Trophoblast cell (in vitro differentiated cells and primary cell): ENCODE measurements around the gene CALHM1. TPM values are rescaled to one million over a fixed set of nuclear protein-coding genes. Genes with fewer than 3 reads are reported as not detected.

ENCODE experiments used
- DNase-seq, 2 donors: peaks; one replicate each; pipeline ENCODE4 v3.0.0-alpha.2; 2016
- H2AFZ ChIP-seq: 2 replicates; pipeline ENCODE4 v1.6.1; 2013; ENCODE audit warnings: low read length, moderate library complexity, mild to moderate bottlenecking; ENCODE audit not compliant: insufficient read depth, poor library complexity
- H2AK5ac ChIP-seq: 2 replicates; pipeline ENCODE4 v1.6.1; 2013; ENCODE audit warnings: mild to moderate bottlenecking, low read length
- H2BK120ac ChIP-seq: 2 replicates; pipeline ENCODE4 v1.6.1; 2013; ENCODE audit warnings: low read length, mild to moderate bottlenecking, moderate library complexity; ENCODE audit not compliant: insufficient read depth, poor library complexity
- H2BK12ac ChIP-seq: 2 replicates; pipeline ENCODE4 v1.6.1; 2013; ENCODE audit warnings: mild to moderate bottlenecking, low read length, moderate library complexity
- H2BK5ac ChIP-seq: 2 replicates; pipeline ENCODE4 v1.6.1; 2013; ENCODE audit warnings: low read length, low read depth, moderate library complexity, mild to moderate bottlenecking; ENCODE audit not compliant: poor library complexity
- H3K14ac ChIP-seq: 2 replicates; pipeline ENCODE4 v1.6.1; 2013; ENCODE audit warnings: mild to moderate bottlenecking, low read length
- H3K18ac ChIP-seq: 2 replicates; pipeline ENCODE4 v1.6.1; 2013; ENCODE audit warnings: mild to moderate bottlenecking, low read length
- H3K23ac ChIP-seq: 2 replicates; pipeline ENCODE4 v1.6.1; 2013; ENCODE audit warnings: low read length
- H3K27ac ChIP-seq: 2 replicates; pipeline ENCODE4 v1.5.1; 2013; ENCODE audit warnings: low read depth, mild to moderate bottlenecking, inconsistent platforms, low read length, moderate library complexity
- H3K27me3 ChIP-seq: 2 replicates; pipeline ENCODE4 v1.6.1; 2013; ENCODE audit warnings: inconsistent platforms, mild to moderate bottlenecking, low read length, moderate library complexity; ENCODE audit not compliant: insufficient read depth
- H3K36me3 ChIP-seq, 2 experiments: 1 replicate in 1 of 2; 2 replicates in 1 of 2; pipeline ENCODE4 v1.6.1; 2013; ENCODE audit warnings: low read length in 2 of 2, mild to moderate bottlenecking in 2 of 2, moderate library complexity in 1 of 2; ENCODE audit not compliant: insufficient read depth in 2 of 2, control insufficient read depth in 1 of 2
- H3K4ac ChIP-seq: 2 replicates; pipeline ENCODE4 v1.6.1; 2013; ENCODE audit warnings: low read depth, mild to moderate bottlenecking, low read length, moderate library complexity
- H3K4me1 ChIP-seq, 2 experiments: 1 replicate in 1 of 2; 2 replicates in 1 of 2; pipeline ENCODE4 v1.6.1; 2013; ENCODE audit warnings: low read length in 2 of 2, mild to moderate bottlenecking in 2 of 2, moderate library complexity in 1 of 2; ENCODE audit not compliant: insufficient read depth in 2 of 2, control insufficient read depth in 1 of 2
- H3K4me2 ChIP-seq: 2 replicates; pipeline ENCODE4 v1.6.1; 2013; ENCODE audit warnings: inconsistent platforms, mild to moderate bottlenecking, low read length, moderate library complexity
- H3K4me3 ChIP-seq: 2 replicates; pipeline ENCODE4 v1.5.1; 2013; ENCODE audit warnings: mild to moderate bottlenecking, low read depth, low read length, inconsistent platforms
- H3K79me1 ChIP-seq: one replicate; pipeline ENCODE4 v1.6.1; 2013; ENCODE audit warnings: low read length
- H3K79me2 ChIP-seq: 2 replicates; pipeline ENCODE4 v1.6.1; 2013; ENCODE audit warnings: low read length, mild to moderate bottlenecking; ENCODE audit not compliant: control insufficient read depth, insufficient read depth, poor library complexity
- H3K9ac ChIP-seq: 2 replicates; pipeline ENCODE4 v1.6.1; 2013; ENCODE audit warnings: mild to moderate bottlenecking, low read length
- H3K9me3 ChIP-seq: 2 replicates; pipeline ENCODE4 v1.6.1; 2013; ENCODE audit warnings: low read depth, mild to moderate bottlenecking, control low read depth, inconsistent platforms, low read length; ENCODE audit not compliant: insufficient read depth
- H4K12ac ChIP-seq: 2 replicates; pipeline ENCODE4 v1.6.1; 2013; ENCODE audit warnings: low read depth, mild to moderate bottlenecking, low read length, moderate library complexity
- H4K8ac ChIP-seq: 2 replicates; pipeline ENCODE4 v1.6.1; 2013; ENCODE audit warnings: low read depth, mild to moderate bottlenecking, low read length, moderate library complexity
- H4K91ac ChIP-seq: one replicate; pipeline ENCODE4 v1.6.1; 2013; ENCODE audit warnings: low read depth, mild to moderate bottlenecking, low read length, moderate library complexity
- WGBS: extraction: QIAGEN DNeasy Blood & Tissue Kit; methylation state at CpG from one replicate; pipeline ENCODE4 v1.1.7; 2013; ENCODE audit warnings: missing lambda C conversion rate; ENCODE audit not compliant: insufficient read length, insufficient coverage; ENCODE audit errors: extremely low coverage; 5-methylcytosine and 5-hydroxymethylcytosine counted together
- polyA plus RNA-seq: library from polyadenylated mRNA; stranded (reverse); fragments of 200-250 nt; gene quantifications from 2 replicates; pipeline ENCODE4 v1.2.3, GENCODE V29; 2013

The CALHM1 gene, protein sequence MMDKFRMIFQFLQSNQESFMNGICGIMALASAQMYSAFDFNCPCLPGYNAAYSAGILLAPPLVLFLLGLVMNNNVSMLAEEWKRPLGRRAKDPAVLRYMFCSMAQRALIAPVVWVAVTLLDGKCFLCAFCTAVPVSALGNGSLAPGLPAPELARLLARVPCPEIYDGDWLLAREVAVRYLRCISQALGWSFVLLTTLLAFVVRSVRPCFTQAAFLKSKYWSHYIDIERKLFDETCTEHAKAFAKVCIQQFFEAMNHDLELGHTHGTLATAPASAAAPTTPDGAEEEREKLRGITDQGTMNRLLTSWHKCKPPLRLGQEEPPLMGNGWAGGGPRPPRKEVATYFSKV
- 0.01 TPM in 1 of 2 replicates, not detected in the other for polyA plus RNA-seq

DNA sequence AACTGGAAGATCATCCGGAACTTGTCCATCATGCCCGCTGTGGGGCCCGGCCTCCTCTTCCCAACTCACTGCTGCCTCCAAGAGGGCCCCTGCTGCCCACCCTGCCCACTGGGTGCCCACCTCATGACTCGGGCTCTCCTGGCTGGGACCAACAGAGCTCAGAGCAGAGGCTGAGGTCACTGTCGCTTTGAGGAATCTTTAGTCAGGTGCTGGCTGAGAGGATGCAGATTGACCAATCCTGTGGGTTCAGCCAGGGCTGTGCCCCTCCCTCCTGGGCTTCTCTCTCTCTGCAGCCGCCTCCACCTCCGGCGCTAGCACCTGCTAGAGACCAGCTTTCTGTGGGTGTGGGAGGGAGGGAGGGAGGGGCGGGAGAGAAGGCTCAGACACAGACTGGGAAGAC is at the start of gene CALHM1:
Gene CALHM1 (minus strand): TSS at position 181 of the 400 bp plus-strand sequence. CDS start 149 bp downstream, at position 32.
- Histone ChIP-seq H3K4me3 (no peak within 1 kb of the TSS), H3K14ac (no peak within 1 kb of the TSS), H4K91ac (no peak within 1 kb of the TSS), H3K4ac (no peak within 1 kb of the TSS), H3K9ac (no peak within 1 kb of the TSS), H2BK120ac (no peak within 1 kb of the TSS), H3K18ac (no peak within 1 kb of the TSS), H3K27me3 (no peaks in the 10 kb centered on the region), H3K79me2 (no peaks in the 10 kb centered on the region), H3K23ac (no peak within 1 kb of the TSS), H4K12ac (no peak within 1 kb of the TSS), H3K4me2 (no peak within 1 kb of the TSS), H2BK5ac (no peak within 1 kb of the TSS), H3K27ac (no peak within 1 kb of the TSS), H2AFZ (no peak within 1 kb of the TSS), H3K9me3 (no peaks in the 10 kb centered on the region), H2AK5ac (no peak within 1 kb of the TSS), H3K4me1 (no peaks in the 10 kb centered on the region), H3K79me1 (no peaks in the 10 kb centered on the region), H4K8ac (no peak within 1 kb of the TSS), H3K36me3 (no peaks in the 10 kb centered on the region), H2BK12ac (no peak within 1 kb of the TSS)
- no CpG with 5 or more reads among the region's 9 CpGs for WGBS
- peak in 1 of 2 donors; percentile 34 for DNase-seq

DNA sequence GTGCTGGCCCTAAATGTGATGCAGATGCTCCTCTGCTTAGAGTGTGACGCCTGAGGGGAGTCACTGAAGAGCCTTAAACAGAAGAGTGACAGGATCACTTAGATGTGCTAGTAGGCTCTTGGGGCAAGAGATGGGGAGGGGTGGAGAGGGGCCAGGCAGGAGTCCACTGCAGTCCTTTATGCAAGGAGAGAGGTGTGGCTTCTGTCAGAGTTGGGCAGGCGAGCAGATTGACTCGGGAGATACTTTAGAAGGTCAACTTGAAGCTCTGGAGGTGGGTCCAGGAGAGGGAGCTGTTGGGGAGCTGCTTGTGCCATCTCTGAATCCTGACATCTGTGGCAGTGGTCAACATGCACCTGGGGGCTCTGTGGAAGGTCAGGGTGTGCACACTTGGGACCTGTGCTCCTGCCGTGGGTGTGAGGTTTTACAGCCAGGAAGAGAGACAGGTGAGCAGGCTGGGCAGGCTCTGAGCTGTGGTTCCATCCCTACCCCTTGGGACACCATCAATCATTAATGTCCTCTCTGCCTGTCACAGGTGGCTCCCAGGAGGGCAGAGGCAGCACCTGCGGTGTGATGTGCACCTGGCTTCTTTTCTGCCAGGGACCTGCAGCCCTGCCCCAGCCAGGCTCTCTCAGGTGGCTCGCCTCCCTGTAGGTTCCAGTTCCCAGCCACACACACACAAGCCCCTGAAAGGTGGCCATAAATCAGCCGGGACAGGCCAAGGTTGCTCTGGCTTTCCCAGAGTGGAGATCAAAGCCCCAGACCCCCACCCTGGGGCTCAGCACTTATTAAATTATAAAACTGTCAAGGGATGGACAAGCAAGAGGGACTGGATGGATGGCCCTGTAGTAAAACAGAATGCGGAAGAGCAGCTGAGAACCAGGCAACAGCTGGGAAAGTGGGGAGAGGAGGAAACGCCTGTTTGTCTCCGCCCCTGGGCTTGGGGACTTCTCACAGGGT is 48.8 kb upstream of the CALHM1 start:
- no peaks in the 10 kb centered on the region for H3K27me3 ChIP-seq
- no peak overlapping the region for H3K18ac ChIP-seq
- H3K9ac ChIP-seq = no peak overlapping the region
- peaks cover 2% of the 10 kb centered on the region for H3K79me1 ChIP-seq
- H3K9me3 ChIP-seq = no peaks in the 10 kb centered on the region
- no peaks in the 10 kb centered on the region for H3K36me3 ChIP-seq
- H4K12ac ChIP-seq = no peak overlapping the region
- no peak overlapping the region for H2BK5ac ChIP-seq
- no peak overlapping the region for H2AFZ ChIP-seq
- no peak overlapping the region for H3K4me3 ChIP-seq
- H2BK12ac ChIP-seq = no peak overlapping the region
- H3K4ac ChIP-seq = no peak overlapping the region
- DNase-seq = no peak
- peaks cover 10 to 16% of the 10 kb centered on the region in 2 experiments for H3K4me1 ChIP-seq
- H4K91ac ChIP-seq = no peak overlapping the region
- H3K27ac ChIP-seq = no peak overlapping the region
- WGBS = no CpG with 5 or more reads among the region's 10 CpGs
- no peak overlapping the region for H3K14ac ChIP-seq
- H3K23ac ChIP-seq = no peak overlapping the region
- H3K4me2 ChIP-seq = no peak overlapping the region
- no peak overlapping the region for H4K8ac ChIP-seq
- H3K79me2 ChIP-seq = no peaks in the 10 kb centered on the region
- H2AK5ac ChIP-seq = no peak overlapping the region
- no peak overlapping the region for H2BK120ac ChIP-seq

DNA sequence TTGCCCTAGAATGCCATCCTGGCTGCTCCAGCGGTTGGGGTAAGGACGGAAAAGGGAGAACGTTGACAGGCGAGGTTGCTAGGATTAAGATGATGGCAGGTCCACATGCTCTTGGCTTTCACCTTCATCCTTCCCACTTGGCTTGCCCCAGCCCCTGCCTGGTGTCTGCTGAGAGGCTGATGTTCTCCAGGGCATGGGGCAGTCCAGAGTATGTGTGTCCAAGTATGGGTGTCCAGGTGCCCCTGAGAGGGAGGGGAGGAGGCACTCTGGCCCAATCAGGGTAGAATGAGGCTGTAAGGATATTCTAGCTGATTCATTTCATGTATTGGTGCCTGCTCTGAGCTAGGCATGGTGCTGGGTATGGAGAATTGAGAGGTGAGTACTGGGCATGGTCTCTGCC is 47.4 kb upstream of the CALHM1 start:
- Histone ChIP-seq H3K79me2 (no peaks in the 10 kb centered on the region), H3K27ac (no peak overlapping the region), H3K23ac (no peak overlapping the region), H2BK12ac (no peak overlapping the region), H4K91ac (no peak overlapping the region), H3K4me2 (no peak overlapping the region), H3K9me3 (no peaks in the 10 kb centered on the region), H3K79me1 (no peaks in the 10 kb centered on the region), H4K12ac (no peak overlapping the region), H3K9ac (no peak overlapping the region), H2BK120ac (no peak overlapping the region), H2BK5ac (no peak overlapping the region), H2AK5ac (no peak overlapping the region), H4K8ac (no peak overlapping the region), H3K4me3 (no peak overlapping the region), H3K14ac (no peak overlapping the region), H3K36me3 (no peaks in the 10 kb centered on the region), H3K27me3 (no peaks in the 10 kb centered on the region), H3K18ac (no peak overlapping the region), H3K4ac (no peak overlapping the region), H3K4me1 (peaks cover 5 to 10% of the 10 kb centered on the region in 2 experiments), H2AFZ (no peak overlapping the region)
- DNase-seq = no peak
- no CpG with 5 or more reads among the region's 4 CpGs for WGBS

DNA sequence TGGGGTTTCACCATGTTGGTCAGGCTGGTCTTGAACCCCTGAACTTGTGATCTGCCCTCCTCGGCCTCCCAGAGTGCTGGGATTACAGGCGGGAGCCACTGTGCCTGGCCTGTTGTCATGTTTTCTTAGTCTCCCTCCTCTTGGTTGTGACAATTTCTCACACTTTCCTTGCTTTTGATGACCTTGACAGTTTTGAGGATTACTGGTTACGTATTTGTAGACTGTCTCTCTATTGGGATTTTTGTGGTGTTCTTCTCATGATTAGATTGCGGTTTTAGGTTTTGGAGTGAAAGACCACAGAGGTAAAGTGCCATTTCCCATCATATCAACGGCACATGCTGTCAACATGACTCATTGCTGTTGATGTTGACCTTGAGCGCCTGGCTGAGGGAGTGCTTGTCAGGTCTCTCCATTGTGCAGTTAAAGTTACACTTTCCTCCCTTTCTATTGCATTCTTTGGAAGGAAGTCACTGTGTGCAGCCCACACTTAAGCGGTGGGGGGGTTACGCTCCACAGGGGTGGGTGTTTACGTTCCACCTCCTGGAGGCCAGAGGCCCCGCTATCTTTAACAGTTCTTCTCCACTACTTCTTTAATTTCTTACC is 45.6 kb upstream of the CALHM1 start:
- Histone ChIP-seq H2AK5ac (no peak overlapping the region), H2AFZ (no peak overlapping the region), H2BK120ac (no peak overlapping the region), H3K79me1 (no peaks in the 10 kb centered on the region), H3K9me3 (no peaks in the 10 kb centered on the region), H3K79me2 (no peaks in the 10 kb centered on the region), H3K4me1 (peaks cover 5 to 10% of the 10 kb centered on the region in 2 experiments), H3K14ac (no peak overlapping the region), H2BK5ac (no peak overlapping the region), H3K27ac (no peak overlapping the region), H3K23ac (no peak overlapping the region), H4K91ac (no peak overlapping the region), H3K4ac (no peak overlapping the region), H3K4me2 (no peak overlapping the region), H3K4me3 (no peak overlapping the region), H4K12ac (no peak overlapping the region), H3K27me3 (no peaks in the 10 kb centered on the region), H3K9ac (no peak overlapping the region), H3K36me3 (no peaks in the 10 kb centered on the region), H3K18ac (no peak overlapping the region), H4K8ac (no peak overlapping the region), H2BK12ac (no peak overlapping the region)
- WGBS = no CpG with 5 or more reads among the region's 10 CpGs
- DNase-seq = peak in 1 of 2 donors; percentile 36
